DMS53 treated with DMSO at 0.1 percent for 48 hours (cell line): ENCODE data around the gene ITSN1.
"Not testable (repeated sequence)": the region's sequence is repeated elsewhere in the genome, so short reads cannot be mapped to it uniquely, and the experiment has no call there.

Source experiments
- DNase-seq: peaks from one replicate; lab custom pipeline; 2025; ENCODE audit not compliant: unreplicated experiment; lab: John Stamatoyannopoulos, UW

The ITSN1 gene

GRCh38 chr21:33857846-33858666, 215.8 kb downstream of the ITSN1 start:
- DNase-seq = no peak

GRCh38 chr21:33858667-33859372, 216.5 kb downstream of the ITSN1 start:
- DNase-seq = no peak

- no peak for DNase-seq
Observed at GRCh38 chr21:33859373-33860102, 217.2 kb downstream of the ITSN1 start.

GRCh38 chr21:33860332-33860879, 218.1 kb downstream of the ITSN1 start:
- no peak for DNase-seq

- DNase-seq = no peak
Observed at GRCh38 chr21:33861125-33861524, 218.8 kb downstream of the ITSN1 start.

GRCh38 chr21:33863191-33863590, 220.9 kb downstream of the ITSN1 start:
- DNase-seq = not testable (repeated sequence)

- no peak for DNase-seq
Observed at GRCh38 chr21:33864150-33864549, 221.8 kb downstream of the ITSN1 start.

- DNase-seq = no peak
Observed at GRCh38 chr21:33865176-33865575, 222.9 kb downstream of the ITSN1 start.

GRCh38 chr21:33865996-33866575, 223.8 kb downstream of the ITSN1 start:
- no peak for DNase-seq

GRCh38 chr21:33866826-33867225, 224.5 kb downstream of the ITSN1 start:
- no peak for DNase-seq

- DNase-seq = not testable (repeated sequence)
Observed at GRCh38 chr21:33867868-33868267, 225.6 kb downstream of the ITSN1 start.

GRCh38 chr21:33869873-33870272, 227.6 kb downstream of the ITSN1 start:
- DNase-seq = peak; percentile 33

- DNase-seq = peak; percentile 16
Observed at GRCh38 chr21:33870768-33871167, 228.5 kb downstream of the ITSN1 start.

GRCh38 chr21:33871171-33871570, 228.9 kb downstream of the ITSN1 start:
- no peak for DNase-seq

GRCh38 chr21:33872881-33873515, 230.7 kb downstream of the ITSN1 start:
- no peak for DNase-seq

- no peak for DNase-seq
Observed at GRCh38 chr21:33874161-33874560, 231.9 kb downstream of the ITSN1 start.

GRCh38 chr21:33875026-33875695, 232.9 kb downstream of the ITSN1 start:
- DNase-seq = no peak

GRCh38 chr21:33878824-33879223, 236.5 kb downstream of the ITSN1 start:
- DNase-seq = no peak

GRCh38 chr21:33880626-33881025, 238.3 kb downstream of the ITSN1 start:
- DNase-seq = no peak
